Mucosa of gallbladder (tissue), 1 donor: ENCODE results near the gene UTS2. TPM values are rescaled to one million over a fixed set of nuclear protein-coding genes. Genes with fewer than 3 reads are reported as not detected.

Experiments
- DNase-seq: peaks from one replicate; pipeline ENCODE4 v3.0.0-alpha.2; 2020; ENCODE audit warnings: low spot score
- total RNA-seq: library from RNA; stranded (reverse); gene quantifications from one replicate; pipeline ENCODE4 v1.2.1, GENCODE V29; 2021
- donor health status: DM: no; HTN: no; CAD: no.

Gene UTS2
- not detected for total RNA-seq

DNA sequence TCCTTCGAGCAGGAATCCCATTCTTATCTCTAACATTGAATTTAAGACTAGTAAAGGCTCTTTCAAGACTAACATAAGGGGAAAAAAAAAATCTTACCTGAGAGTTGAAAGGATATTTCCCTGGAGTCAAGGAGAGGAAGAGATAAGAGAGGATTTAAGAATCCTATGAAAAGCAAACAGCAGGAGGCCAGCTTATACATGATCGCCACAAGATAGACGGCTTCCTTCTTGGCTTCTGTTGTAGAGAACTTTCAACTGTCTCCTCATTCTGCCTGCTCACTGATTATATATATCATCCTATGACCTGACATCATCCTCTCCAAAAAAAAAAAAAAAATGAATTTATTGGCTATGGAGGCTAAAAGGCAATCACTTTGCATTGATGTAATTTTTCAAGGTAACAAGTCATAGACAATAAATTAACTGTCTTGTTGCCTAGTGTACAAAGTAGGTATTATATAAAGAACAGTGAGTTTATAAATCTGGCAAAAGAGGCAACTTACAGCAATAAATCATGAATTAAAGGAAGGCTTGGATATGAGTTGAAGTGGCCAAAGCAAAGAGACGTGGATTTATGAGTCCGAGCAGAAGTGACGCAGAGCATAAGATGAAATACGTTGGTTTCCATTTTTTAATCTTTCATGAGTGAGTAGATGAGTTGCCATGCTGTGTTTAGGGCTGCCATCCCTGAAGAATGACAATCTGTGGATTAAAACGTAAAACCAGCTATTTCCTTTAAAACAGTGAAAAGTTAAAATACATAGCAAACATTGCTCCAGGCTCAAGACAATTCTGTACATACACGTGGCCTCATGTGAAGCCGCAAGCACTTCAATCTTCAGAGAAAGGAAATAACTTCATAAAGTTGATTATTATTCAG is at the start of gene UTS2:
Gene UTS2 (minus strand): TSS at position 262 of the 880 bp plus-strand sequence. CDS start 62 bp downstream, at position 200.
- no peak for DNase-seq

DNA sequence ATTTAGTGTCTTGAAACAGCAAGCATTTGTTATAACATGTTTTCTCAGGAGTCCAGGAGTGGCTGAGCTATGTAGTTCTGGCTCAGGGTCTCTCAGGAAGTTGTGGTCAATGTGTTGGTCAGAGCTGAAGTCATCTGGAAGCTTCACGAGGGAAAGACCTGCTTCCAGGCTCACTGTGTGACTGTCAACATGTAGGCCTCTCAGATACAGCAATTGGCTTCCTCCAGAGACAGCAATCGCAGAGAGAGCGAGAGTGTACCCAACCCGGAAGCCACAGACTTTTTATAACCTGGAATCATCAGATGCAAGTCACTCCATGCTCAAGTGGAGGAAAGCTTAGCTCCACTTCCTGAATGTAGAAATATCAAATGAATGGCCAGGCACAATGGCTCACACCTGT is 46.9 kb upstream of the UTS2 start:
- no peak for DNase-seq

DNA sequence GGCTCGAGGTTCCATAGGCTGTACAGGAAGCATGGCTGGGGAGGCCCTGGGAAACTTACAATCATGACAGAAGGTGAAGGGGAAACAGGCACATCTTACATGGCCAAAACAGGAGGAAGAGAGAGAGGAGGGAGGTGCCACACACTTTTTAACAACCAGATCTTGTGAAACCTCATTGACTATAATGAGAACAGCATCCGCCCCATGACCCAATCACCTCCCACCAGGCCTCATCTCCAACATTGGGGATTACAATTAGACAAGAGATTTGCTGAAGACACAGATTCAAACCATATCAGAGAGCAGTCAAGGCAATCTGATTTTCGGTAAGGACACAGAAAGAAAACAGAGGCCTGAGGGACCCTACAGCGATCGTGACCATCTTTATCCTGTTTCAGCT is 46.1 kb upstream of the UTS2 start:
- DNase-seq: no peak

DNA sequence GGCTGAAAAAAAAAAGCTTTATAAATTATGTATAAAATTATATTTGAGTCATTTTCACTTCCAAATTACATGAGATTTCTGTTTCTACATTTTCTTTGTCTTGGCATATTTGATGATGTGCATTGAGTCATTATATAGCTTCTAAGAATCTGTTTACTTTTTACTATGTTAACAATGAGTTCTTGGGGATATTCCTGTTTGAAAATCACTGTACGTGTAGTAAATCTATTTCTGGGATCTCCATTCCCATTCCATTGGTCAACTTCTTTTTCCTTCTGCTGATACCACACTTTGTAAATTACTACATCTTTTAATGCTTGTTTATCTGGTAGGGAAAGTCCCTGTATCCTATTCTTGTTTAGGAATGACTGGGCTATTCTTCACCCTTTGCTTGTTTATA is 44.1 kb upstream of the UTS2 start:
- DNase-seq: no peak

GRCh38 chr1:7893529-7894180 is 40.8 kb upstream of the UTS2 start:
- DNase-seq: no peak

GRCh38 chr1:7891804-7892203 is 38.9 kb upstream of the UTS2 start:
- no peak for DNase-seq

GRCh38 chr1:7890853-7891252 is 38.0 kb upstream of the UTS2 start:
- DNase-seq: no peak

GRCh38 chr1:7888248-7889081 is 35.6 kb upstream of the UTS2 start:
- DNase-seq: no peak

DNA sequence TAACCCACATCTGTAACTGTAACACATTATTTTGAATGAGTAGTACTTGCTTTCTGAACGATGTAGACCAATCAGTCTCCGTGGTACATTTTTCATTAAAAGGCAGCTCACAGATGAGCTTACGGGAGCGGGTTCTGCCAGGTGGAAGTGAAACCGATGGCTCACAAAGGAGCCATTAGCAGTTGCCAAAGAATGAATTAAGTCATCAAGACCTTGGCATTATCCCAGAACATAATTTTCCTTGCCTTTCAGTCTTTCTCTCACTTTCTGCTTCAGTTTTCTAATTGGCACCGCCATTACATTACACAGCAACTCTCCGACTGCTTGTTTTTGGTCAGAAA is 33.5 kb upstream of the UTS2 start:
- no peak for DNase-seq

DNA sequence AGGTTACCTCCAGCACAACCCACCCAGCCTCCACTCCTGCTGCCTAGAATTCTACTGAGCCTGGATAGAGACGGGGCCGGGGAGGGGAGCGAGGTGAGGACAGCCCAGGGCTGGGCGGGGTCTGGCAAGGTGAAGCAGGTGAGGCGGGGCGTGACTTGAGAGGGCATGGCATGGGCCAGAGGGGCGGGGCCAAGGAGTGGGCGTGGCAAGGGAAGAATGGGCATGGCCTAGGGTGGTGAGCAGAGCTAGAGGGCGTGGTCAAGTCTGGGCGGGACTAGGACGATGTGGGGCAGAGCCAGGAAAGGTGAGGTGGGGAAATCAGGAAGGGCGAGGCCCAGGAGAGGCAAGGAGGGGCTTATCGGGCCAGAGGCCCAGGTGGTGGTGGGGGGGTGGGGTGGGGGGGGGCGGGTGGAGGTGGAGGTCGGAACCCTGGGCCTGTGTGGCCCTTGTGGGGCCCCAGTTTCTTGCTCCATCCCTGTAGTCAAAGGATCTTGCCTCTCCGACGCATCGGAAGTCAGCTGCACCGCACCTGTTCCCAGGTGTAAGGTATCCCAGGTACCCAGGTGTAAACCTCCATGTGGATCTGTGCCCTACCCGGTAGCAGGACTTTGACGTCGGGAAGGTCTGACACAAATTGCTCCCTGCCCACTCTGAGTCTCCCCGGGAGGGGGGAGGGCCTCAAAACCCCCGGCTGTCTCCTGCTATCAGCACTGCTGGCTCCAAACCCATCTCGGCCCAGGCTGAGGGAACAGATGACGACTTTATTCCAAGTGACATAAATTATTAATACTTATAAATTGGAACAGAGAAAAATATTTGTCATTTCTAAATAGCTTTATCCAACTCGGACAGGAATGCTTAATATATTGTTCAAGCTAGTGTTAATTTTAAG is 32.9 kb upstream of the UTS2 start:
- peak; percentile 76 for DNase-seq

DNA sequence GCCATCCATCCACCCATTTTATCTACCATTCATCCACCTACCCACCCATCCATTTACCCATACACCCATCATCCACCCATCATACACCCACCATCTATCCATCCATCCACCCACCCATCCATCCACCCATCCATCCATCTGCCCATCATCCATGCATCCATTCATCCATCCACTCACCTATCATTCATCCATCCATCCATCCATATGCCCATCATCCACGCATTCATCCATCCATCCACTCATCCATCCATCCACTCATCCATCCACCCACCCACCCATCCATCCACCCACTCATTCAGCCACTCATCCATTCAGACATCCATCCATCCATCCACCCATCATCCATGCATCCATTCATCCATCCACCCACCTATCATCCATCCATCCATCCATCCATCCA is 31.9 kb upstream of the UTS2 start:
- DNase-seq: no peak

DNA sequence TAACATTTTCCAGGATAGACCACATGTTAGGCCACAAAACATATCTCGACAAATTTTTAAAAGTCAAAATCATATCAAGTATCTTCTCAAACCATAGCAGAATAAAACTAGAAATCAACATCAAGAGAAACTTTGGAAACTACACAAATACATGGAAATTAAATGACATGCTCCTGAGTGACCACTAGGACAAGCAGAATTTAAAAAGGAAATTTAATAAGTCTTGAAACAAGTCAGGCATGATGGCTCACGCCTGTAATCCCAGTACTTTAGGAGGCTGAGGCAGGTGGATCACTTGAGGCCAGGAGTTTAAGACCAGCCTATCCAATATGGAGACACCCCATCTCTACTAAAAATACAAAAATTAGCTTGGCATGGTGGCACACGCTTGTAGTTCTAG is 26.4 kb upstream of the UTS2 start:
- DNase-seq: no peak

- DNase-seq: no peak
Observed at GRCh38 chr1:7878027-7878426, 25.2 kb upstream of the UTS2 start.

- DNase-seq: no peak
Observed at GRCh38 chr1:7873801-7874795, 21.2 kb upstream of the UTS2 start.

- no peak for DNase-seq
Observed at GRCh38 chr1:7871136-7871535, 18.3 kb upstream of the UTS2 start.

DNA sequence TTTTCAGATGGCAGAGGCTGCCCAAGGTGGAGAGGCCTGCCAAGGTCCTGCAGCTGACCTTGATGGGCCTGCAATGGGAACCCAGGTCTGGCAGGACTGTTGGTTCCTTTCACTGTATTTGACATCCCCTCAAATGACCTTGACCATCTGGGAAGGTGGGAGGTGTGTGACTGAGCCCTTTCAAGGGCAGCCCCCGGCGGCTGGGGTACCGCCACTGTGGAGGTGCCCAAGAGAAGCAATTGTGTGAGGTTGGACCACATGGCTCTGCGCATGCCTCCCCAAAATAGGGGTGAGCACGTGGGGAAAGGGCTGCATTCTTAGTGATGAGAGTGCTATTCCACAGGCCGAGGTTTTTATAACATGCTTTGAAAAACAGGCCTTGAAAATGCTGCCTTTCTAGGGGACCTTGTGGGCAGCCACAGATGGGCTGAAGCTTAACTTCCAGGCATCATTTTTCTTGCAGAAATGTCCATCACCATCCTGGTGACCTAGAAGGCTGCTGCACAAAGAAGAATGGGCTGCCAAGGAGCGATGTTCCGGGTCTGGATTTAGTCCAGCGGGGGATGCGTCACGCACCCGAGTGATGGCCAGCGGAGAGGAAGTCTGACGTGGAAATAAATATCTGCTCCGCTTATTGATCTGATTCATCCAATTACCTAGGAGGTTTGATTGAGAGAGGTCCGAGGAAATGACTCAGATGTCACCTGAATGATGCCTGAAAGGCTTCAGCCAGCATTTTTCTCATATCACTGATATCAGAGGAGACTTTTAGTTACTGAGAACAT is 16.5 kb upstream of the UTS2 start:
- no peak for DNase-seq

- no peak for DNase-seq
Observed at GRCh38 chr1:7868070-7868780, 15.4 kb upstream of the UTS2 start.

DNA sequence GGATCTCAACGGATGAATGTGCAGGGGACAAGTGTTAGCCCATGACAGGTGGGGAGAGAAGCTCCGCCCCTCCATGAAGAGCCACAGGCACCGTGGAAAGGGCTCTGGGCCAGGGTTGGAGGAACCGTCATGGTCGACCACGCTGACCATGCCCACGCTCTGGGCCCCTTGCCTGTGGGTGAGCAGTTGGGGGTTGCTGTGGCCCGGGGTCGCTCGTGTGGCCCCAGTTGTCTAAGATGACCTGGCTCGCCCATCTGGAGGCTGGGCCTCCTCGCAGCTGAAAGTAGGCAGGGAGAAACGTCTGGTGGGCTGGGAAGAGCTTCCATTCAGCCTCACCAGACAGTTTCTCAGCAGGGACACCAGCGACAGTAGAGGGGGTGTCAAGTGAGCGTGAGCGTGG is 13.1 kb upstream of the UTS2 start:
- DNase-seq: no peak
